ENCODE measurements around the gene SLC45A1. TPM values are rescaled to one million over a fixed set of nuclear protein-coding genes. Genes with fewer than 3 reads are reported as not detected.

Gene SLC45A1
- polyA plus RNA-seq, 3 donors: 0.21 TPM; not detected in 2

- Histone ChIP-seq H3K9ac (ENCODE audit: insufficient read depth, low read length, poor library complexity, severe bottlenecking) (no peak overlapping the region), H3K4me3 (replicated peaks in 1 of 3; ENCODE audit: low read depth in 2 of 3, low read length in 3 of 3) (no peak overlapping the region), H3K79me2 (ENCODE audit: insufficient read depth, low read length) (no peaks in the 10 kb centered on the region), H2AFZ (ENCODE audit: insufficient read depth, low read depth, low read length, poor library complexity, severe bottlenecking) (no peak overlapping the region), H3K4me1 (ENCODE audit: control insufficient read depth in 1 of 2, insufficient read depth in 2 of 2, low read length in 2 of 2) (no peaks in the 10 kb centered on the region), H3K27me3 (ENCODE audit: control insufficient read depth in 2 of 2, insufficient read depth in 2 of 2, low read length in 2 of 2) (no peaks in the 10 kb centered on the region), H3K9me3 (replicated peaks in 1 of 2; ENCODE audit: control insufficient read depth in 1 of 2, insufficient read depth in 1 of 2, low read length in 2 of 2) (no peaks in the 10 kb centered on the region), H3K4me2 (replicated peaks; ENCODE audit: extremely low read depth, low read length, poor library complexity, severe bottlenecking) (no peak overlapping the region), H4K20me1 (ENCODE audit: insufficient read depth, low read length) (peaks cover 75% of the 10 kb centered on the region), H3K36me3 (replicated peaks in 1 of 2; ENCODE audit: control insufficient read depth in 1 of 2, insufficient read depth in 2 of 2, low read length in 2 of 2) (peaks cover 72 to 83% of the 10 kb centered on the region in 2 donors), H3K27ac (ENCODE audit: low read depth in 1 of 2, low read length in 2 of 2) (no peak overlapping the region)
- no peaks in the 10 kb centered on the region for H3K9me3 Mint-ChIP-seq
- DNase-seq: no peak
- H3K27ac Mint-ChIP-seq: peak overlapping the region in 2 of 7 donors; percentile 46 to 61
- TF ChIP-seq CTCF (IDR thresholded peaks at IDR 0.05): no peak
- intact Hi-C loops (cut with micrococcal nuclease): no loop called here
- WGBS (ENCODE audit: insufficient coverage): 90% methylated on average over 18 of the region's 24 CpGs
- peaks cover 0 to 3% (median 2%) of the 10 kb centered on the region in 3 donors for H3K27me3 Mint-ChIP-seq (ENCODE audit: low read depth in 3 of 3)
- H3K4me3 Mint-ChIP-seq: no peak overlapping the region
- no peaks in the 10 kb centered on the region for H3K4me1 Mint-ChIP-seq
- H3K36me3 Mint-ChIP-seq: peaks cover 66 to 75% of the 10 kb centered on the region in 2 donors
These were observed 37.7 kb downstream of the SLC45A1 start for GRCh38 chr1:8355439-8356255.

GRCh38 chr1:8356256-8357209 lies 38.6 kb downstream of the SLC45A1 start:
- Mint-ChIP-seq H3K36me3 (peaks cover 72 to 84% of the 10 kb centered on the region in 2 donors), H3K27ac (peak overlapping the region in 2 of 7 donors; percentile 56 to 67), H3K4me3 (no peak overlapping the region), H3K27me3 (ENCODE audit: low read depth in 3 of 3) (peaks cover 0 to 3% (median 2%) of the 10 kb centered on the region in 3 donors), H3K9me3 (no peaks in the 10 kb centered on the region), H3K4me1 (no peaks in the 10 kb centered on the region)
- H3K9ac ChIP-seq (ENCODE audit: insufficient read depth, low read length, poor library complexity, severe bottlenecking): no peak overlapping the region
- no peak overlapping the region for H3K4me3 ChIP-seq (replicated peaks in 1 of 3; ENCODE audit: low read depth in 2 of 3, low read length in 3 of 3)
- peaks cover 81 to 92% of the 10 kb centered on the region in 2 donors for H3K36me3 ChIP-seq (replicated peaks in 1 of 2; ENCODE audit: control insufficient read depth in 1 of 2, insufficient read depth in 2 of 2, low read length in 2 of 2)
- H3K4me1 ChIP-seq (ENCODE audit: control insufficient read depth in 1 of 2, insufficient read depth in 2 of 2, low read length in 2 of 2): no peaks in the 10 kb centered on the region
- no peaks in the 10 kb centered on the region for H3K27me3 ChIP-seq (ENCODE audit: control insufficient read depth in 2 of 2, insufficient read depth in 2 of 2, low read length in 2 of 2)
- TF ChIP-seq CTCF (IDR thresholded peaks at IDR 0.05): no peak
- peaks cover 69% of the 10 kb centered on the region for H4K20me1 ChIP-seq (ENCODE audit: insufficient read depth, low read length)
- H3K27ac ChIP-seq (ENCODE audit: low read depth in 1 of 2, low read length in 2 of 2): no peak overlapping the region
- intact Hi-C loops (cut with micrococcal nuclease): no loop called here
- H3K9me3 ChIP-seq (replicated peaks in 1 of 2; ENCODE audit: control insufficient read depth in 1 of 2, insufficient read depth in 1 of 2, low read length in 2 of 2): no peaks in the 10 kb centered on the region
- 96% methylated on average over 24 of the region's 27 CpGs for WGBS (ENCODE audit: insufficient coverage)
- H3K4me2 ChIP-seq (replicated peaks; ENCODE audit: extremely low read depth, low read length, poor library complexity, severe bottlenecking): no peak overlapping the region
- no peak overlapping the region for H2AFZ ChIP-seq (ENCODE audit: insufficient read depth, low read depth, low read length, poor library complexity, severe bottlenecking)
- H3K79me2 ChIP-seq (ENCODE audit: insufficient read depth, low read length): no peaks in the 10 kb centered on the region
- no peak for DNase-seq
